Panc1 (cell line): Measurements from ENCODE around the gene RLBP1. TPM values are rescaled to one million over a fixed set of nuclear protein-coding genes. Genes with fewer than 3 reads are reported as not detected.

ENCODE experiments used
- ATAC-seq: fragments of 200-7000 bp; cut with Tn5 transposase; 2 replicates; pipeline ENCODE4 v1.9.1; 2020; ENCODE audit warnings: mild to moderate bottlenecking, moderate library complexity
- BruUV-seq: library from RNA; stranded (reverse); fragments of 400-500 nt; replicated peaks from 2 replicates; lab custom pipeline; 2021; lab: Mats Ljungman, UMichigan
- CTCF ChIA-PET: fragments of 300-600 bp; sonication (Branson Sonifier 250); formaldehyde crosslinking; loops from one replicate; lab custom pipeline; 2022; ENCODE audit warnings: antibody characterized with exemption; lab: Charles Lee
- POLR2A ChIA-PET: fragments of 300-600 bp; sonication (Branson Sonifier 250); formaldehyde crosslinking; loops from one replicate; lab custom pipeline; 2022; ENCODE audit warnings: antibody characterized with exemption; lab: Charles Lee
- DNase-seq: peaks from one replicate; pipeline ENCODE4 v3.0.0-alpha.2; 2010; ENCODE audit warnings: low read depth, low spot score
- H3K27ac ChIP-seq: 2 replicates; pipeline ENCODE4 v1.5.1; 2011; ENCODE audit warnings: mild to moderate bottlenecking, low read length, inconsistent platforms
- H3K27me3 ChIP-seq: fragments of 200-500 bp; sonication (Bioruptor generic); 2 replicates; pipeline ENCODE4 v1.6.0; 2014; ENCODE audit warnings: low read length, inconsistent platforms; ENCODE audit not compliant: control insufficient read depth, insufficient read depth
- H3K36me3 ChIP-seq: fragments of 200-500 bp; sonication (Bioruptor generic); 2 replicates; pipeline ENCODE4 v1.5.1; 2014; ENCODE audit warnings: inconsistent platforms, mild to moderate bottlenecking, low read length, moderate library complexity; ENCODE audit not compliant: control insufficient read depth, insufficient read depth
- H3K4me1 ChIP-seq: 2 replicates; pipeline ENCODE4 v1.5.1; 2011; ENCODE audit warnings: inconsistent platforms, mild to moderate bottlenecking, low read length, moderate library complexity; ENCODE audit not compliant: control insufficient read depth, insufficient read depth
- H3K4me3 ChIP-seq, 2 experiments: 2 replicates each; pipeline ENCODE4 v1.5.1; 2011 to 2012; ENCODE audit warnings: low read depth in 2 of 2, low read length in 2 of 2, mild to moderate bottlenecking in 2 of 2, inconsistent platforms in 1 of 2, moderate library complexity in 1 of 2
- H3K9me3 ChIP-seq: fragments of 200-500 bp; sonication (Bioruptor generic); 2 replicates; pipeline ENCODE4 v1.5.1; 2014; ENCODE audit warnings: low read depth, mild to moderate bottlenecking, inconsistent platforms, low read length, moderate library complexity; ENCODE audit not compliant: control insufficient read depth, insufficient read depth
- CTCF ChIP-seq: fragments of 450-650 bp; IDR thresholded peaks from 2 replicates; pipeline ENCODE4 v1.5.1; 2017; ENCODE audit warnings: mild to moderate bottlenecking
- POLR2AphosphoS5 ChIP-seq: IDR thresholded peaks from 2 replicates; pipeline ENCODE4 v1.6.1; 2012; ENCODE audit warnings: mild to moderate bottlenecking, low read depth, low read length, moderate library complexity
- REST ChIP-seq, 2 experiments: IDR thresholded peaks; 2 replicates each; pipeline ENCODE4 v1.6.1; 2011 to 2012; ENCODE audit warnings: low read depth in 2 of 2, control low read depth in 1 of 2, low read length in 1 of 2, mild to moderate bottlenecking in 1 of 2, moderate library complexity in 1 of 2; ENCODE audit not compliant: insufficient read depth in 1 of 2
- SIN3A ChIP-seq: IDR thresholded peaks from 2 replicates; pipeline ENCODE4 v1.6.1; 2012; ENCODE audit warnings: low read depth, mild to moderate bottlenecking, low read length, moderate library complexity, borderline replicate concordance; ENCODE audit not compliant: insufficient read depth
- TCF7L2 ChIP-seq: IDR thresholded peaks from 2 replicates; pipeline ENCODE4 v1.6.1; 2011; ENCODE audit warnings: mild to moderate bottlenecking, low read depth, low read length, inconsistent platforms
- in situ Hi-C: cut with HindIII; loops from 2 replicates; pipeline ENCODE4 v1.10.0; 2016; ENCODE audit warnings: low sequenced_read_pairs, low pct_unique_long_range_greater_than_20kb
- intact Hi-C: fragments of 100-400 bp; cut with micrococcal nuclease; formaldehyde crosslinking; loops from one replicate; pipeline ENCODE4 v1.10.0; 2022; ENCODE audit not compliant: unreplicated experiment
- total RNA-seq: library from RNA; stranded (reverse); gene quantifications from one replicate; pipeline ENCODE4 v1.2.1, GENCODE V29; 2021; ENCODE audit not compliant: unreplicated experiment

Gene RLBP1
- total RNA-seq, 1 experiment from 2014 or later, result not detected

DNA sequence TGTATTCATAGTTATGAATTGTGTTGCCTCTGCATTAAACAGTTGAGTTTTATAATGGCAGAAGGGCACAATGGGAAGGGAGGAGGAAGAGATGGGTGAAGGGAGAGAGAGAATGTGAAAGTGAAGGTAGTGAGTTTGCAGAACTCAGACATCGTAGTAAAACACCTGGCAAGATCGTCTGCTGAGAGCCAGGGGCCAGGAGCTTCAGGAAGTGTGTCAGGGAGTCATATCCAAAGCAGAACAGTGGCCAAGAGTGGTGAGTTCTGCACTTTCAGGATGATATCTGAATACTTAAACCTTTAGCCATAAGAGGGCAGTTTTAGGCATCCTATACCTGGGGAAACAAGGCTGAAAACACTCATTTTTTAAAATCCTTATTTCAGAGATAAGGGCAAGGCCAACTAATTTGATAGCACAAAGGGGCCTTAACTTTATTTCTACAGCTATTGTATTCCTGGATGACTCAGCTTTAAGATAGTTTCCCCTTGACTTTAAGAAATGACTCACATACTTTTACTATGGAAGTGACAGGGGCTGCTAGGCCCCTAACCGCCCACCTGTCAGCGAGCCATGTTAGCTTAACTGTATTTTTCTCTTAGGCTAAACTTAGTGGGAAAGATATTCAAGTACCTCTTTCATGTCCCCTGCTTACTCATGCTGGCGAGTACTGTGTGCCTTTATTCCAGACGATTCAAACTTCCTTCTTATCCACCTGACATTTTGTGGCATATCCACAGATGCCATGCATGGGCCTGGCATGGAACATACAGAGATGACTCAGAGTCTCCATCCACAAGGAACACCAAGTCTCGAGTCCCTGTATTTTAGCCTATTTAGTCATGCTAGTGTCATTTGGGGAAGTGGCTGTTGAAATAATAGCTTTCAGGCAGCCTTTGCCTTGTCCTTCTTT, 53.9 kb downstream of the RLBP1 start:
- Histone ChIP-seq H3K4me1 (peaks cover 15% of the 10 kb centered on the region), H3K27ac (peak overlapping the region; percentile 40; the same call in 1 of the 2 replicates), H3K4me3 (no peak overlapping the region), H3K27me3 (no peaks in the 10 kb centered on the region), H3K36me3 (no peaks in the 10 kb centered on the region), H3K9me3 (no peaks in the 10 kb centered on the region)
- intact Hi-C loops (no loop called here), in situ Hi-C loops (no loop called here)
- TF ChIP-seq POLR2AphosphoS5, result no peak
- no peak for TF ChIP-seq SIN3A
- no peak for TF ChIP-seq TCF7L2
- no peak for TF ChIP-seq REST (IDR thresholded peaks at IDR 0.05; ENCODE audit: insufficient read depth in 1 of 2, low read depth in 2 of 2, low read length in 1 of 2)
- no peak for TF ChIP-seq CTCF
- ATAC-seq (peak; percentile 61), DNase-seq (peak; percentile 79)
- ChIA-PET POLR2A (interaction anchor here (0.6 kb wide), 1 partner anchor 48 kb away, joined by 3 read pairs; no protein-coding TSS in a partner anchor), CTCF (no interaction called here)
- BruUV-seq, result no TSS peak

DNA sequence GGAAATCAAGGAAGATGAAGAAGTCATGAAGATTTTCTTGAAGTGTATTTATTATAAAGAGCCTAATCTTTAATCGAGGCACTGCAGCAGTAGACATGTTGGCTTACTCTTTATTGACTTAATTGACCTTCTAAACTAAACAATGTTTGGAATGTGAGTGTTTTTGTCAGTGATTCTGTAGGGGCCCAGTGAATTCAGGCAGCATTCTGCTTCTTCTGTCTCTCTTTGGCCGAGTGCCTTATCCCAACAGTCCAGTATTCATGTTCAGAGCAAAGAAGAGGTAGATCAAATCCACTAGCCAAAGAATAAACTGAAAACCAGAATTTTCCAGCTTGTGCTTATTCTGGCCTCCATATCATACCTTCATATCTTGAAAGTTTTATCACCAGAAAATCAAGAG, 55.7 kb downstream of the RLBP1 start:
- TF ChIP-seq TCF7L2 (no peak), SIN3A (no peak), CTCF (no peak), POLR2AphosphoS5 (no peak), REST (IDR thresholded peaks at IDR 0.05; ENCODE audit: insufficient read depth in 1 of 2, low read depth in 2 of 2, low read length in 1 of 2) (no peak)
- ATAC-seq (no peak), DNase-seq (no peak)
- H3K27me3 ChIP-seq, result no peaks in the 10 kb centered on the region
- H3K9me3 ChIP-seq, result no peaks in the 10 kb centered on the region
- H3K4me3 ChIP-seq, result no peak overlapping the region
- H3K36me3 ChIP-seq, result no peaks in the 10 kb centered on the region
- intact Hi-C loops (no loop called here), in situ Hi-C loops (no loop called here)
- CTCF ChIA-PET, result no interaction called here
- no TSS peak for BruUV-seq
- POLR2A ChIA-PET, result no interaction called here
- H3K27ac ChIP-seq, result no peak overlapping the region
- peaks cover 15% of the 10 kb centered on the region for H3K4me1 ChIP-seq
